NCI-H2029 (cell line): ENCODE measurements around the gene EEF2K.
"Not testable (repeated sequence)": the region's sequence is repeated elsewhere in the genome, so short reads cannot be mapped to it uniquely, and the experiment has no call there.

Experiments used
- DNase-seq: peaks from one replicate; lab custom pipeline; 2025; lab: John Stamatoyannopoulos, UW

The EEF2K gene

GRCh38 chr16:22190081-22190775 is 15.8 kb upstream of the EEF2K start:
- DNase-seq: peak; percentile 99

DNA sequence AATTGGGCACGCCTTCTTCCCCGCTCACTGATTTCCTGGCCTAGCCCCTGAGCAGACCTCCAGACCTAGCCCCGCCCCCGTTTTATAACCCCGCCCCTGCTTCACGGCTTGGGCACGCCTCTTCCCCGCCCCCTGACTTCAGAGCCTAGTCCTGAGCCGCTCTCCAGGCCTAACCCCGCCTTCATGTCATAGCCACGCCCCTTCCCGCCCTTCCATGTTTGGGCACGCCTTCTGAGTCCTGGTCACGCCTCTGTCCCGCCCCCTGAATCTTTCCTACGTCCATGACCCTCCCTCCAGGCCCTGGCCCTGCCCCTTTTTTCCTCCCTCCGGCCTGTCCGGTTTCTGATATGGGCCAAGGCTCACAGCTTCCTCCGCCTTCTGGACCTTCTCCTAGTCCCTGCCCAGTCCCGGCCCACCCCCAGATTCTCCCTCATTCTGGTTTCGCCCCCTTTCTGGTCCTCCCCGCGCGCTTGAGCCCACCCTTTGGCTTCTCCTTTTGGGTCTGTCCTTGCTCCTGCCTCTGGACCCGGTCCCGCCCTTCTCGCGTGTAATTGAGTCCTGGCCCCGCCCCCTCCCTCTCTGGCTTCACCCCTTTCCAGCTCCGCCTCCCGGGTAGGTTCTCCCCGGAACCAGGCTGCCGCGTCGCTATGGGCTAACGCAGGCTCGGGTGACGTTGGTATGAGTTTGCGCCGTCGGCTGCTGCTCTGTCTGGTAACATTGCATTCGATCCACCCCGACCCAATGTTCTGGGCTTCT is 15.1 kb upstream of the EEF2K start:
- peak; percentile 99 for DNase-seq

DNA sequence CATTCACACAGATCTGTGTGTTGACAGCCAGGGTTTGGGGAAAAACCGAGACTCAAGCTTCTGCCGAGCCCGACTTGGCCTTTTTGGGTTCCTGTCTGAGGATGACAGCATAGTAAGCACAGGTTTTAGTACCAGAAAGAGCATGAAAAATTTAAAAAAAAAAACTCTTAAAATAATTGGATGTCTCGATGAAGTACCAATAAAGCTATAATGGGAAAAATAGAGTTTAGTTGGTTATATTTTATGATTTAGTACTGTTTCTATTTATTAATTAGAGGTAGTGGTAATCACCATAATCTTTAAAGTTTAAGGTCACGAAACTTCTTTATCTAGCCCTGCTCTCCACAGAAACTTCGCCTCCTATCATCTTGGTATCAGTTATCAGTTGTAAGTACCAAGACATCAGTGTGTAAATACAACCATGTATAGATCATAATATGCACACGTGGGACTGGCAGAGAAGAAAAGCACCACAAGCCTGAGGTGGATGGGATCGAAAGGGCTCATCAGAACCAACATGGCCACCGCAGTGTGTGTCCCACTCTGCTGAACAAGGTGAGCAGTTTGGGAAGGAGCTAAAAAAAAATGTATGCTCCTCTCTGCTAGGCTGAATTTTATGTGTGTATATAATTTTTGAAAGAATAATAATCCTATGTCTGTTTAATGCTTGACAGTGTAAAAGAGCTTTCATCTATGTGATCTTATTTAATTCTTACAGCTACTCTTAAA is 14.4 kb upstream of the EEF2K start:
- peak; percentile 20 for DNase-seq

GRCh38 chr16:22192261-22193062 is 13.6 kb upstream of the EEF2K start:
- DNase-seq: peak; percentile 23

DNA sequence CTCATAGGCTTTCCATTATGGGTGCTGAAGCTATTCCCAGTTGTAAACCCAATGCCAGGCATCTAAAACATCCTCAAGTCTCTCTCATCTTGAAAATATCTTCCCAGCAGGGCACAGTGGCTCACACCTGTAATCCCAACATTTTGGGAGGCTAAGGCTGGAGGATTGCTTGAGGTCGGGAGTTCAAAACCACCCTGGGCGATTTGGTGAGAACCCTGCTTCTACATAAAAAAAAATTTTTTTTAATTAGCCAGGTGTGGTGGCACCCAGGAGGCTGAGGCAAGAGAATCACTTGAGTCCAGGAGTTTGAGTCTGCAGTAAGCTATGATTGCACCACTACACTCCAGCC is 13.0 kb upstream of the EEF2K start:
- no peak for DNase-seq

DNA sequence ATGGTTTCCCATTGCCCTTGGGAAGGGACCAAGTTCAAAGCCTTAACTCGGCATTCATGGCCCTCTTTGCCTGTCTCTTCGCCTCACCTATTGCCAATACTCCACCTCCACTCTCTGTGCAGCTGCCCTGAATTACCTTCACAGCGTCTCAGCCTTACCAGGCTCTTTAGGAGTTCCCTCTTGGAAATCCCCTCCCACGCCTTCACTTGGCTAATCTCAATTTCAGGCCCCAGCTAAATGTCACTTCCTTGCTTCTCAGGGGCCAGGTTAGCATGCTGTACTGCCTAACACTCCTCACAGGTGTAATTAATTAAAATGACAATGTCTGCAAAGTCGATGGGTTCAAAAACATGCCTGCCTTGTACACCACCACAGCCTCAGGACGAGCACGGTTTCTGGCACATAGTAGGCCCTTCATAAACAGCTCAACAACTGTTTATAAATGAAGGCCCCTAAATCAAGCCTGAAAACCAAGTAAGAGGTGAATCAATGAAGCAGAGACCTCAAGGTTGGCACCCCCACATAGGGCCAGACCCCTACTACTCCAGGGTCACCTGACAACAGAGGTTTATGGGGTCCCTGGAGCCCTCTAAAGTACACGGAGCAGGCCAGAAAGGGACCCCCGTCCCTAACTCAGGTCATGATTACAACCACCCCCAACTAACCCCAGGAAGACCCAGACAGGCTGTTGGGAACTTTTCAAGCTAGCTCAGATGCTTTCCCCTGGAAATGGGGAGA is 11.2 kb upstream of the EEF2K start:
- DNase-seq: no peak

DNA sequence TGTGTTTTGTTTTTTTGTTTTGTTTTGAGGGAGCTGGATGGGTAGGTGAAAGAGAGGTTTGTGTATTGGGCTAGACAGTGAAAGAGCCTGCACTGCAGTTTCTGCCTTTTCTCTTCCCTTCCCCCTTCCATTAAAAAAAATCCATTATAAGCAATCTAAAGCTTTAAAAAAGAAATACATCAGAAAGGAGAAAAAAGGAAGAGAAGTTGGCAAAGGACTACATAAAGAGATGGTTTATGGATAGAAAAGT is 10.7 kb upstream of the EEF2K start:
- no peak for DNase-seq

GRCh38 chr16:22195695-22196558 is 10.2 kb upstream of the EEF2K start:
- DNase-seq: peak; percentile 71

DNA sequence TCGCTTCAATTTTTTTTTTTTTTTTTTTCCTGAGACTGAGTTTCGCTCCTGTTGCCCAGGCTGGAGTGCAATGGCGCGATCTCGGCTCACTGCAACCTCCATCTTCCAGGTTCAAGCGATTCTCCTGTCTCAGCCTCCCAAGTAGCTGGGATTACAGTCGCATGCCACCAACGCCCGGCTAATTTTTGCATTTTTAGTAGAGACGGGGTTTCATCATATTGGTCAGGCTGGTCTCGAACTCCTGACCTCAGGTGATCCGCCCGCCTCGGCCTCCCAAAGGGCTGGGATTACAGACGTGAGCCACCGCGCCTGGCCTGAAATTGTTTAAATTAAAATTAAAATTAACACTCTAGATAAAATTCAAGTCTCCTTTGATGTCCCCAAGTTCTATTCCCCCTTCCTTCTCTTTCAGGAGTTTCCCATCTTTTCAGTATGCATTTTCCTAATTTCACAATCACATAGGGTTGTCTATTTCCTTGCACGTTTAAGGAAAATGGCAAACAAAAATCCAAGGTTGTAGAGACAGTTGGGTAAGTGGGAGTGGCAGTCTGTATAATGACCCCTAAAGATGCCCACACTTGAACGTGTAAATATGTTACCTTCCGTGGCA is 9.4 kb upstream of the EEF2K start:
- DNase-seq: not testable (repeated sequence)

GRCh38 chr16:22198547-22199293 is 7.4 kb upstream of the EEF2K start:
- DNase-seq: no peak

- no peak for DNase-seq
Measured at GRCh38 chr16:22202261-22202637, 3.8 kb upstream of the EEF2K start.

GRCh38 chr16:22203091-22203490 is 3.0 kb upstream of the EEF2K start:
- DNase-seq: no peak

DNA sequence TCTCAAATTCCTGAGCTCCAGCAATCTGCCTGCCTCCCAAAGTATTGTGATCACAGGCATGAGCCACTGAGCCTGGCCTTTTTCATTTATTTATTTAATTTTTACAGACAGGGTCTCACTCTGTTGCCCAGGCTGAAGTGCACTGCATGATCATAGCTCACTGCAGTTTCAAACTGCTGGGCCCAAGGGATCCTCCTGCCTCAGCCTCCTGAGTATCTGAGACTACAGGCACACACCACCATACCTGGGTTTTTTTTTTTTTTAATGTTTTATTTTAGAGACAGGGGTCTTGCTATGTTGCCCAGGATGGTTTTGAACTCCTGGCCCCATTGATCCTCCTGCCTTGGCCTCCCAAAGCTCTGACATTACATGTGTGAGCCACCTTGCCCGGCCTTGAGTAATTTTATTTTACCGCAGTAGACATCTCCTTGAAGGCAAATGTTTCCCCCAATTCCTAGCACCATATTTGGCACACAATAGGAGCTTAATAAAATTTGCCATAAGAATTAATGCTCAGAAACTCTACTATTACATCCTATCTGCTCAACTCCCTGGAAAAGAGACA is 1.9 kb upstream of the EEF2K start:
- no peak for DNase-seq

DNA sequence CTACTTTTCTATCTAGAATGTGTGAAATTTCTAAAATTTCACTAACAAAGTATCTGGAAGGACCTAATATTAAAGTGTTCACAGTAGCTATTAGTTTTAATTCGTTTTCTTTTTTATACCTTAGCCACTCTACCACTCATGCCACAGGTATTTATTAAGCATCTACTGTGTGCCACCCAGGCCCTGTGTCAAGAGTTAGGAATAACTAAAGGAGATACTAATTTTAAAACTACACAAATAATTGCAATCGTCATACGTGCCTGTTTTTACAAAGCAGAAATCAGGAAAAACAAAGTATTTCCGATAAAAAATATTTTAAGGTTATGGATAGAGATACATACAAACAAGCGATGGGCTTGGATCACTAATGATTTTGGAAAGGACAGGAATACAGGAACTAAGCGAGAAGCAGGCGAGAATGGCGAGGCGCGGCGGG is 483 bp upstream of the EEF2K start:
- no peak for DNase-seq

- DNase-seq: peak; percentile 56
Measured at GRCh38 chr16:22206842-22207714, 1.0 kb downstream of the EEF2K start.

- no peak for DNase-seq
Measured at GRCh38 chr16:22207715-22208360, 1.8 kb downstream of the EEF2K start.

- DNase-seq: no peak
Measured at GRCh38 chr16:22210285-22210684, 4.2 kb downstream of the EEF2K start.

DNA sequence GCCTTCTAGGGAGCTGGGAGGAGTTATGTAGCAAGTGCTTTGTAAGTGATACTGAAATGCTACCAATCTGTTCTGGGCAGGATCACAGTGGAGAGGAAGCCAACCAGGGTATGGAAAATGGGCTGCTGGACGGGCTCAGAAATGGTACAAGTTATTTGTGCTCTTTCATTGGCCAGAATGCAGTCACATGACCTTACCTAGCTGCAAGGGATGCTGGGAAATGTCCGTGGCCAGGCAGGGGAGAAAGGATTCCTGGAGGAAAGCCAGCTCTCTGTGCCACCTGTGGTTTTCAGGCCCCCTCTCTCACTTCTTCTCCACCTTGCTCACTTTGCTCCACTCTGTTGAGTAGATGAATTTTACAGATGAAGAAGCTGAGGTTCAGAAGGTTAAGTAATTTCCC is 4.8 kb downstream of the EEF2K start:
- no peak for DNase-seq
